Activated T-helper 1 cell treated with anti-CD3 and anti-CD28 coated beads, Interleukin-12 subunit alpha, Interleukin-12 subunit beta, Interleukin-2, Interleukin-4 antibody, amounts not matched to agents 30 ng/mL and 10 ng/mL and 1 ng/mL, durations not matched to agents 14 hours and 24 hours and 36 hours (primary cell): ENCODE data around the gene MYL4. TPM values are rescaled to one million over a fixed set of nuclear protein-coding genes. Genes with fewer than 3 reads are reported as not detected.

ENCODE experiments used
- DNase-seq: peaks from one replicate; pipeline ENCODE4 v3.0.0; 2021; ENCODE audit warnings: low spot score
- H3K27ac Mint-ChIP-seq: one replicate; pipeline ENCODE4 v1.8.0; 2021; ENCODE audit warnings: mild to moderate bottlenecking, mixed read lengths
- H3K27me3 Mint-ChIP-seq: one replicate; pipeline ENCODE4 v1.8.0; 2022; ENCODE audit warnings: mild to moderate bottlenecking, moderate library complexity, mixed read lengths; ENCODE audit not compliant: insufficient read depth
- H3K36me3 Mint-ChIP-seq: one replicate; pipeline ENCODE4 v1.8.0; 2021; ENCODE audit warnings: low read depth, mixed read lengths
- H3K4me1 Mint-ChIP-seq: one replicate; pipeline ENCODE4 v1.8.0; 2021; ENCODE audit warnings: low read depth, mixed read lengths
- H3K4me3 Mint-ChIP-seq: one replicate; pipeline ENCODE4 v1.8.0; 2021; ENCODE audit warnings: mild to moderate bottlenecking, moderate library complexity, mixed read lengths
- H3K9me3 Mint-ChIP-seq: one replicate; pipeline ENCODE4 v1.8.0; 2021; ENCODE audit warnings: mixed read lengths
- intact Hi-C: fragments of 100-400 bp; cut with micrococcal nuclease; formaldehyde crosslinking; loops from one replicate; pipeline ENCODE4 v1.15.1; 2024
- total RNA-seq: library from RNA; stranded (reverse); gene quantifications from 2 replicates; pipeline ENCODE4 v1.2.3, GENCODE V29; 2022

MYL4 gene
- total RNA-seq, 1 donor from 2014 or later = not detected

GRCh38 chr17:47242648-47243047, 33.5 kb downstream of the MYL4 start:
- H3K27me3 Mint-ChIP-seq = peaks cover 17% of the 10 kb centered on the region
- H3K36me3 Mint-ChIP-seq = no peaks in the 10 kb centered on the region
- H3K4me1 Mint-ChIP-seq = peaks cover 17% of the 10 kb centered on the region
- H3K27ac Mint-ChIP-seq = no peak overlapping the region
- no peak for DNase-seq
- no peaks in the 10 kb centered on the region for H3K9me3 Mint-ChIP-seq
- intact Hi-C loops = no loop called here
- no peak overlapping the region for H3K4me3 Mint-ChIP-seq

GRCh38 chr17:47243737-47244598, 34.8 kb downstream of the MYL4 start:
- H3K27ac Mint-ChIP-seq = no peak overlapping the region
- peaks cover 18% of the 10 kb centered on the region for H3K27me3 Mint-ChIP-seq
- no peaks in the 10 kb centered on the region for H3K9me3 Mint-ChIP-seq
- intact Hi-C loops = no loop called here
- H3K4me3 Mint-ChIP-seq = no peak overlapping the region
- no peak for DNase-seq
- H3K4me1 Mint-ChIP-seq = peaks cover 17% of the 10 kb centered on the region
- no peaks in the 10 kb centered on the region for H3K36me3 Mint-ChIP-seq

GRCh38 chr17:47244697-47245096, 35.5 kb downstream of the MYL4 start:
- Mint-ChIP-seq H3K36me3 (no peaks in the 10 kb centered on the region), H3K4me3 (no peak overlapping the region), H3K27ac (no peak overlapping the region), H3K9me3 (no peaks in the 10 kb centered on the region), H3K4me1 (peaks cover 11% of the 10 kb centered on the region), H3K27me3 (peaks cover 19% of the 10 kb centered on the region)
- intact Hi-C loops = no loop called here
- DNase-seq = no peak

- intact Hi-C loops = no loop called here
- H3K36me3 Mint-ChIP-seq = no peaks in the 10 kb centered on the region
- H3K4me1 Mint-ChIP-seq = no peaks in the 10 kb centered on the region
- H3K9me3 Mint-ChIP-seq = no peaks in the 10 kb centered on the region
- no peak overlapping the region for H3K4me3 Mint-ChIP-seq
- DNase-seq = no peak
- H3K27ac Mint-ChIP-seq = no peak overlapping the region
- peaks cover 20% of the 10 kb centered on the region for H3K27me3 Mint-ChIP-seq
These were observed 37.0 kb downstream of the MYL4 start for GRCh38 chr17:47246120-47246519.

GRCh38 chr17:47250855-47251254, 41.7 kb downstream of the MYL4 start:
- no peak for DNase-seq
- intact Hi-C loops = no loop called here
- Mint-ChIP-seq H3K9me3 (no peaks in the 10 kb centered on the region), H3K27ac (no peak overlapping the region), H3K4me3 (no peak overlapping the region), H3K36me3 (no peaks in the 10 kb centered on the region), H3K27me3 (peaks cover 42% of the 10 kb centered on the region), H3K4me1 (peaks cover 5% of the 10 kb centered on the region)

- intact Hi-C loops = no loop called here
- no peak for DNase-seq
- peaks cover 8% of the 10 kb centered on the region for H3K4me1 Mint-ChIP-seq
- H3K36me3 Mint-ChIP-seq = no peaks in the 10 kb centered on the region
- H3K27ac Mint-ChIP-seq = no peak overlapping the region
- peaks cover 48% of the 10 kb centered on the region for H3K27me3 Mint-ChIP-seq
- H3K9me3 Mint-ChIP-seq = no peaks in the 10 kb centered on the region
- no peak overlapping the region for H3K4me3 Mint-ChIP-seq
These were observed 42.3 kb downstream of the MYL4 start for GRCh38 chr17:47251421-47251940.

- Mint-ChIP-seq H3K27me3 (peaks cover 51% of the 10 kb centered on the region), H3K4me3 (peak overlapping the region; percentile 48), H3K4me1 (peaks cover 15% of the 10 kb centered on the region), H3K36me3 (no peaks in the 10 kb centered on the region), H3K9me3 (no peaks in the 10 kb centered on the region), H3K27ac (no peak overlapping the region)
- DNase-seq = no peak
- intact Hi-C loops = no loop called here
These were observed 43.1 kb downstream of the MYL4 start for GRCh38 chr17:47252209-47252608.

GRCh38 chr17:47252766-47253512, 43.8 kb downstream of the MYL4 start:
- Mint-ChIP-seq H3K36me3 (no peaks in the 10 kb centered on the region), H3K9me3 (no peaks in the 10 kb centered on the region), H3K4me3 (peak overlapping the region; percentile 75), H3K27me3 (peaks cover 57% of the 10 kb centered on the region), H3K4me1 (peaks cover 23% of the 10 kb centered on the region), H3K27ac (no peak overlapping the region)
- intact Hi-C loops = no loop called here
- DNase-seq = no peak

GRCh38 chr17:47253541-47254402, 44.6 kb downstream of the MYL4 start, which contains the start of gene ITGB3:
Gene ITGB3, plus strand, starts transcription at chr17:47253827. Its CDS starts 35 bp downstream, at chr17:47253862.
- intact Hi-C loops = no loop called here
- peaks cover 31% of the 10 kb centered on the region for H3K4me1 Mint-ChIP-seq
- H3K9me3 Mint-ChIP-seq = no peaks in the 10 kb centered on the region
- H3K4me3 Mint-ChIP-seq = peak within 1 kb of the TSS; percentile 87
- peak within 1 kb of the TSS; percentile 29 for H3K27ac Mint-ChIP-seq
- H3K36me3 Mint-ChIP-seq = no peaks in the 10 kb centered on the region
- peak; percentile 52 for DNase-seq
- peaks cover 64% of the 10 kb centered on the region for H3K27me3 Mint-ChIP-seq

GRCh38 chr17:47254403-47254943, 45.3 kb downstream of the MYL4 start:
- peak overlapping the region; percentile 29 for H3K27ac Mint-ChIP-seq
- intact Hi-C loops = no loop called here
- no peaks in the 10 kb centered on the region for H3K9me3 Mint-ChIP-seq
- H3K4me3 Mint-ChIP-seq = peak overlapping the region; percentile 87
- H3K27me3 Mint-ChIP-seq = peaks cover 68% of the 10 kb centered on the region
- DNase-seq = no peak
- no peaks in the 10 kb centered on the region for H3K36me3 Mint-ChIP-seq
- H3K4me1 Mint-ChIP-seq = peaks cover 32% of the 10 kb centered on the region

GRCh38 chr17:47257651-47258339, 48.6 kb downstream of the MYL4 start:
- Mint-ChIP-seq H3K36me3 (no peaks in the 10 kb centered on the region), H3K27ac (no peak overlapping the region), H3K4me1 (peaks cover 32% of the 10 kb centered on the region), H3K27me3 (peaks cover 60% of the 10 kb centered on the region), H3K4me3 (no peak overlapping the region), H3K9me3 (no peaks in the 10 kb centered on the region)
- intact Hi-C loops = no loop called here
- no peak for DNase-seq

- H3K4me3 Mint-ChIP-seq = no peak overlapping the region
- intact Hi-C loops = no loop called here
- no peak overlapping the region for H3K27ac Mint-ChIP-seq
- no peak for DNase-seq
- peaks cover 30% of the 10 kb centered on the region for H3K27me3 Mint-ChIP-seq
- H3K4me1 Mint-ChIP-seq = peaks cover 13% of the 10 kb centered on the region
- H3K36me3 Mint-ChIP-seq = no peaks in the 10 kb centered on the region
- H3K9me3 Mint-ChIP-seq = no peaks in the 10 kb centered on the region
These were observed 53.4 kb downstream of the MYL4 start for GRCh38 chr17:47262586-47262985.
